Epidermal melanocyte (primary cell): ENCODE data around the gene PTGDS.
A peak's percentile ranks its signal among the peaks of the same experiment; 100 is the strongest.

Experiments
- DNase-seq: peaks from one replicate; pipeline ENCODE4 v3.0.0; 2011; ENCODE audit warnings: low spot score; ENCODE audit not compliant: insufficient read length

Gene PTGDS

DNA sequence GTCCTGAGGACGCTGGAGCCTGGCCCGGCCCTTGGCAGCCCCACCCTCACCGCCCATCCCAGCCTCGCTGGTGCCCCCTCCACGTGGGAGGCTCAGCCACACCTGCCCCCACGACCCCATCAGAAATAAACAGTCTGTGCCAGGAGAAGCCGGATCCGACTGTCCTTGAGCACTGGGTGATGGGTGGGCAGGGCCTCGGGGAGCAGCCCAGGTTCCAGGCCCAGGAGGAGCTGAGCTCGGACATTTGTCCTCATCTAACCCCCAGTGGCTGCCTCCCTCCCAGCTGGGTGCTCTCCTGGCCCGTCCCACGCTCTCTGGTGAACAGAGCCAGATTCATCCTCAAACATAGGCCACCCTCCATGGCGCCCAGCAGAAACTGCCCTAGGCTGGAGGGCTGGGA lies 4.6 kb upstream of the PTGDS start:
- no peak for DNase-seq

DNA sequence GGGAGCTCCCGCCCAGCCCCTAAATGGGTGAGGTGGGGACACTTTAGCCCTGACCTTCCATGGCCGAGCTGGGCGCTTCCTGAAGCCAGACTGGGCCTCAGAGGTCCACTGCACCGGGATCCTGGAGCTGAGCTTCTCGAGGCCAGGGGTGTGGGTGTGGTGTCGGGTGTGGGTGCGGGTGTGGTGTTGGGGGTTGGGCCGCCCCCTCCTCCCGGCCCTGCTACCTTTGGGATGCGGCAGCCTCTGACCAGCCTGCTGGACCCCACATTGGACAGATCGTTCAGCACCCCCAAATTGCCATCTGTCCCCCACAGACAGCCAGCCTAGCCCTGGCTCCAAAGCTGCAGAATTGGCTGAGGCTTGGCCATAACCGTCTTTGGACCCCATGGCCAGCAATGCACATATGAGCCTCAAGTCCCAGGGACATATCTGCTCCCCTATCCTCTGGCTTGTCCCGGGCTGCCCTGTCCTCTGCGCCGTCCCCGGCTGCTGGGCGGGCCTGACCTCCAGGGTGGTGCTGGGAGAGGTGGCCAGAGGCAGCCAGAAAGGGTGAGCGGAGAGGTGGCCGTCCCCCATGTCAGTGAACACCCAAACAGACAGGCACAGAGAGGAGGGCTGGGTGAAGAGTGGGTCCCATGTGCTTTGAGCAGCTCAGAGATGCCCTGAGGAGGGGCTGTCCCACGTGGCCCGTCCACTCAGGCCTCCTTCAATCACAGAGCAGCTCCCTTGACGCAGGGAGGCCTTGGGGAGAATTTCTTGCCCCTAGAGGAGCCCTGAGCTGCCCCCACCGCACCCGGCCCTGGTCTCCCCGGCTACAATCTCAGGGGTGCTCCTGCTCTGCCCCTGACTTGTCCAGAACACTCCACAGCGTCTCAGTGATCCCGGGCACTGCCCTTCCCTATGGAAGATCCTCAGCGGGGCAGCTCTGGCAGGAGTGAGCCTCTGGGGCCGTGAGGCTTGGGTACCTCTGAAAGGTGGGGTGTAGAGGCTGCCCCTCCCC lies 3.4 kb upstream of the PTGDS start:
- DNase-seq, result no peak

DNA sequence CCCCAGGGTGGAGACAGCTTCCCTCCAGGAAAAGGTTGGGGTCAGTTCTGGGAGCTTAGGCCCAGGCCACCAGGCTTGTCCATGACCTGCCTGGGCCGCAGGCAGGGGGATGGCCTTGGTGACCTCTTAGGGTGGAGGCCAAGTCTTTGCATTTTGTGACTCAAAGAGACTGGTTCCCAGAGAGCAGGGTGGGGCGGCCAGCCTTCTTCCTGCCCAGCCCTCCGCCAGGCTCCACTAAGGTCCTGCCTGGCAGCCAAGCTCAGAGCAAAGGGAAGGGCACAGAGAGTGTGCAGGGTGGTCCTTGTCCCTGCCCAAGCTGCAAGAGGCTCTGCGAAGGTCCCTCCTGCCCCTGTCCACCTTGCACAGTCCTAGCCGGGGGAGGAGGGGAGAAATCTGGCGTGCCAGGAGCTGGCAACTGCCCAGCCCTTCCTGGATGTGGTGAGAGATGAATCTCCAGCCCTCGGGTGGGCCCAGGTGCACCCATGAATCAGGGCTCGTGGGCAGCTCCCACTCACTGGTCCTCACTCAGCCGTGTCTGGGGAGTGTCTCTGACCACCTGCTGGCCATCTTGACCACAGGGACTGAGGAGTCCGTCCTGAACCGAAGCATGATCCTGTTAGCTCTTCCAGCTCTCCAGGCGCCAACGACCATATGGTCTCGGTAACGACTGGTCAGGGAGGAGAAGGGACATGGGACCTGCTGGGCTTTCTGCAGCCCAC lies 2.3 kb upstream of the PTGDS start:
- DNase-seq, result no peak

DNA sequence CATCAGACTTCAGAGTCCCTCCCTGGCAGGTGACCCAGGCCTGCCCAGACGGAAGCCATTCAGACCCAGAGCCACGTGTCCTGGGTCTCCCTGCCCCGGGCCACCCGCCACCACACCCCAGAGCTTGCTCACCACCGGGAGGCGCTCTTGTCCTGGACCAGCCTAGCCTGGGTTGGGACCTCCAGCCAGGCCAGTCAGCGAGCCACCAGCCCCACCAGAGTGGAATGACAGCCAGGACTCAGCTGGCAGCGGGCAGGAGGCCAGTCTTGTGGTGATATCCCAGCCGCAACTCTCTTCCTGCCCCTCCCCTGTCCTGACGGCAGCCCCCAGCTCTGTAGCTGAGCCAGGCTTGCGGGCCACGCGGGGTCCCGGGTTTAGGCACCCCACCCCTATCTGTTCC lies 1.7 kb upstream of the PTGDS start:
- DNase-seq, result no peak

DNA sequence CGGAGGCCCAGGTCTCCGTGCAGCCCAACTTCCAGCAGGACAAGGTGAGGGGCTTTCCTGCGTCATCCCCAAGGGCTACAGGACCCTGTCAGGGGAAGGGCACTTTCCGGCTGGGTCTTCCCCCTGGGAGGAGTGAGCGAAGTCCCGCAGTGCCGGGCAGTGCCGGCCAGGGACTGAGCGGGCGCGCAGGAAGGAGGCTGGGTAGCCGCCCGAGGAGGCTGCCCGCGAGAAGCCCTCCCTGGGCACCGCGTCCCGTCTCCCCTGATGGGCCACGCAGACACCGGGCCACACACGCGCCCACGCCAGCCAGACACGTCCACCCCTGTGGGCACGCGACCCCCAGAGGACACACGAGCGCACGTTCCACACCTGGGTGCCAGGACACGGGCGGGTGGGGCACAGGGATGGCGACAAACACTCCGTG lies 357 bp downstream of the PTGDS start:
- no peak for DNase-seq

DNA sequence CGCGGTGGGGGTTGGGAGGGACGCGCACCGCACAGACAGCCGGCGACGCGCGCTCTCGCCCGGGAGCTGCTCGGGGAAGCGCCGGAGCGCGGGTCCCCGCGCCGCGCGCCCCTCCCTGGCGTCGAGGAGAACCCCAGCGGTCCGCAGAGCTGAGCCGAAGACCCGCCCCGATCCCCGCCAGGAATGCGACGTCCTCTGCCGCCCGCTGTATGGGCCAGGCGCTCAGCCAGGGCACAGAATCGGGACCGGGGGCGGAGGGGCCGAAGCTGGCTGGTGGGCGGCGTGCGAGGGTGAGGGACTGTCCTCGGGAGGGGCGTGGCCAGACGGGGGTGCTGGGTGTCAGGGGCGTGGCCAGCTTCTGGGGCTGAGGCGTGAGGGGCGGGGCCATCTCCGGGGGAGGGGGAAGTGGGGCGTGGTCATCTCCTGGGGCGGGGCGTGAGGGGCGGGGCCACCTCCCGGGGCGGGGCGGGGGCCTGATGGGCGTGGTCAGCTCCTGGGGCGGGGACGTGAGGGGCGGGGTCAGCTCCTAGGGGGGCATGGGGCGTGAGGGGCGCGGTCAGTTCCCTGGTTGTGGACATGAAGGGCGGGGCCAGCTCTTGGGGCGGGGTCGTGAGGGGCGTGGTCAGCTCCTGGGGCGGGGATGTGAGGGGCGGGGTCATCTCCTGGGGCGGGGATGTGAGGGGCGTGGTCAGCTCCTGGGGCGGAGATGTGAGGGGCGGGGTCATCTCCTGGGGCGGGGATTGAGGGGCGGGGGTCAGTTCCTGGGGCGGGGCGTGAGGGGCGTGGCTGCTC lies 965 bp downstream of the PTGDS start:
- DNase-seq, result peak; percentile 94

DNA sequence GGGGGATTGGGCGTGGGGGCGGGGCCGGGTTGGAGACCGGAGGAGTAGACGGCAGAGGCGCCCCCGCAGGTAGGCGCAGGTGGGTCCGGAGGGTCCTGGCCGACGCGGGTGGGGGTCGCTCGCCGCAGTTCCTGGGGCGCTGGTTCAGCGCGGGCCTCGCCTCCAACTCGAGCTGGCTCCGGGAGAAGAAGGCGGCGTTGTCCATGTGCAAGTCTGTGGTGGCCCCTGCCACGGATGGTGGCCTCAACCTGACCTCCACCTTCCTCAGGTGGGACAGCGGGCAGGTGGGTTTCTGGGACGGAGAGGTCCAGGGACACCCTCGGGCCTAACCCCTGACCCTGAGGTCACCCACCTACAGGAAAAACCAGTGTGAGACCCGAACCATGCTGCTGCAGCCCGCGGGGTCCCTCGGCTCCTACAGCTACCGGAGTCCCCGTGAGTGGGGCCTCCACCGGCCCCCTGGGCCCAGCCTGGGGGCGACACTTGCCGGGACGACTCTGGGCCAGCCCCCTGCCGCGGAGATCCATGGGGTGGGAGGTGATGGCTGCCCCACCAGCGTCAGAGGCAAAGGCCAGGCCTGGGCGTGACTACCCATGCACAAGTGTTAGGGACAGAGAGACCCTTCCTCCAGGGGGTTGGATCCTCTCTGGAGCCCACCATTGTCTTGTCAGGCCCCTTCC lies 1.7 kb downstream of the PTGDS start:
- DNase-seq, result no peak

DNA sequence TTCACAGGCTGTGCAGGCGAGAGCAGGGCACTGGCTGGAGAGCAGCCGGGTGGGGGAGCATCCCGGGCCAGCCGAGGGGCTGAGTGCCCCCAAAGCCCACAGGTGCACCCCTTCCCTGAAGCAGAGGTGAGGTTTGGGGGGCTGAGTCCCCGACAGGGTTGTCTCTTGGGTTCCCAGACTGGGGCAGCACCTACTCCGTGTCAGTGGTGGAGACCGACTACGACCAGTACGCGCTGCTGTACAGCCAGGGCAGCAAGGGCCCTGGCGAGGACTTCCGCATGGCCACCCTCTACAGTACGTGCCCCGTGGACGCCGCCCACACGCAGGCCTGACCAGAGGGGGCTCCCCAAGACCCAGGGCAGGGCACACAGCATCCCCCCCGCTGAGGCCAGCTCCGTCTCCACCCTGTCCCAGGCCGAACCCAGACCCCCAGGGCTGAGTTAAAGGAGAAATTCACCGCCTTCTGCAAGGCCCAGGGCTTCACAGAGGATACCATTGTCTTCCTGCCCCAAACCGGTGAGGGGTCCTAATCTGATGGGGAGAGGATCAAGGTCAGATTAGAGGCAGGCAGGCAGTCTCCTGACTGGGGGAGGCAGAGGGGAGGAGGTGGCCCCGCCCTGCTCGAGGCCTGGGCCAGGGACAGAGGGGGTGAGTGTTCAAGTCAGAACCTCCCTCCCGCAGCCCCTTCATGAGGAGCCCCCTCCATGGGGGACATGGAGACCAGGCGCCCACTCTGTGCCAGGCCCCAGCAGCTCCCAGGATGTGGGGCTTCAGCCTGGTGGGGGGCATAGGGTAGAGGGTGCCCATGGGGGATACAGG lies 2.7 kb downstream of the PTGDS start:
- DNase-seq, result no peak

DNA sequence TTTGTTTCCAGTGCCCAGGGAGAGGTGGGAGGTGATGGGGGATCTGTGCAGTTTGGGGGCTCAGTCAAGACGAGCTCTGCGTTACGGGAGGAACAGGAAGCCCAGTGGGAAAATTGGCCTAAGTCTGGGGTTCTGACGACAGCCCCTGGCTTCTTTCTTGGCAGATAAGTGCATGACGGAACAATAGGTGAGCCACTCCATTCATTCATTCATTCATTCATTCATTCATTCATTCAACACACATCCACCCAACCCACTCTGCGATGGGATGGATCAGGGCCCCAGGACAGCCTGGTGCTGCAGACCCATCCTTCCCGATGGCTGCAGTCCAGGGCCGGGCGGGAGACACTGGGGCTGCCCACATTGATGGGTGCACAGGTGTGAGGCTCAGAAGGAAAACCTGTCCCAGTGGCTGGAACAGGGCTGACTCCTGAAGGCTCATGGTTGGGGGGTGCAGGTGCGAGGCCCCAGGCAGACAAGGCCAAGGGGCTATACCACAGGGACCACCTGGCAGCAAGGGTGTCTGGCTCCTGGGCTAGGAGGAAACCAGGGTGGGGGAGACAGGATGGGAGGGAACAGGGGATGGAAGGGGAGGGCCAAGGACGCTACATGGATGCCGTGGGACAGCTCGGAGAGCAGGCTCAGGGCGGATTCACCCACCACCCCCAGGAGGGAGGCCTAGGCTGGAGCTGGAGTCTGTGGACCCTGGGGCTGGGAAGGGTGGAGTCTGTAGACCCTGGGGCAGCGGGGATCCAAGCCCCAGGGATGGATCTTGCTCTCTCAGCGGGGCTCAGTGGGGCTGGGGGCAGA lies 3.6 kb downstream of the PTGDS start:
- no peak for DNase-seq

DNA sequence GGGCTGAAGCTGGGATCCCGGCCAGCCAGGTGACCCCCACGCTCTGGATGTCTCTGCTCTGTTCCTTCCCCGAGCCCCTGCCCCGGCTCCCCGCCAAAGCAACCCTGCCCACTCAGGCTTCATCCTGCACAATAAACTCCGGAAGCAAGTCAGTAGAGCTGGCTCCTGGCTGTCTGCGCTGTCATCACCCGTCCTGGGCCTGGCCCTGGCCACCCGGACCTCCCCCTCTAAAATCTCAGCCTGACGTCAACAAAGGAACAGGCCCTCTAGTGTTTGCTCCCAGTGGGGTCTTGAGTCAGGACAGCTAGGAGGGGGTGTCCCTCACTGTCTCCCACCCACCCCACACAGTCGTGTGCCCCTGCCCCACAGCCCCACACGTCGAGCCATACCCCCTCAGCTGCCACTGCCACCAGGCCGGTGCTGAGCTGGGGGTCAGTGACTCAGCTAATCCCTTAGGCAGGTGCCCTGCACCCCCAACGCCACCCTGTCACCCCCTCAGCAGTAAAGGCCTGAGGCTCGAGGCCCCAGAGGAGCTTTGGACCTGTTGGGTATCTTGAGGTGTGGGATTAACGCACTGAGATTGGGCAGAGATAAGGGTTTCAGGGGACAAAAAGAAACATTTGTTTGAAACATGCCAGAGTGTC lies 4.4 kb downstream of the PTGDS start:
- DNase-seq, result no peak

DNA sequence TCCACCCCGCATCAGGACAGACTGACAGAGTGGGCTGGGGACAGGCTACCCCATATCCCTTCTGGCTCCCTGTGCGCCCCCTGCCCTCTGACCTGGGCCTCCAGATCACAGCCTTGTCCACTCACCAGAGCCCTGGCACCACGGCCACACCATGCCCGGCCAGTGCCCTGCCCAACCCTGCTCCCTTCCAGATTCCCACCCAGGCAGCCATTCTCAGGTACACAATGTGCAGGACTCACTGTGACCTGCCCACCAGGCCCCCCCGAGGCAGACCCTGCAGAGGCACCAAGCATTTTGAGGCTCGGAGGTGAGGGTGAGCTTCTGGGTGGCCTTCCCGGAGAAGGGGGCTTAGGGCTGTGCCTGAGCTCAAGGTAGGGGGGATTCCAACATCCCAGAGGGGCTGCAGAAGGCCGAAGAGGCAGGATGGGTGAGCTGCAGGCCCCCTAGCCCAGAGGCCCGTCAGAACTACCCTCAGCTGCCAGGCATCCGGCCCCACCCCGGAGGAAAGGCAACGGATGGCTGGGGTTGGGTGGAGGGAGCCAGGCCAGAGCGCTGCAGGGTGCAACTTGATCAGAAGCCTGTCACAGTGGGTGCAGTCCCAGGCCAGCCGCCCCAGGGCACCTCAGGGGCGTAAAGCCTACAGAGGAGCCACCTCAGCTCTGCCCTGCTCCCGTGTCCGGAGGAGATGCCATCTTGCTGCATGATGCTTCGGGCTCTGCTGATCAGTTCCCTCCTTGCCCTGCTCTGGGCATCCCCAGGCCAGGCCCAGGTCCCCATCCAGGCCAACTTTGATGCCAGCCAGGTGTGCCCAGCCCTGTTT lies 5.1 kb downstream of the PTGDS start, which contains the start of gene LCNL1:
TSS of gene LCNL1 (plus strand) at position 762 of the 820 bp plus-strand sequence. CDS start 594 bp downstream, outside the sequence.
- DNase-seq, result no peak

DNA sequence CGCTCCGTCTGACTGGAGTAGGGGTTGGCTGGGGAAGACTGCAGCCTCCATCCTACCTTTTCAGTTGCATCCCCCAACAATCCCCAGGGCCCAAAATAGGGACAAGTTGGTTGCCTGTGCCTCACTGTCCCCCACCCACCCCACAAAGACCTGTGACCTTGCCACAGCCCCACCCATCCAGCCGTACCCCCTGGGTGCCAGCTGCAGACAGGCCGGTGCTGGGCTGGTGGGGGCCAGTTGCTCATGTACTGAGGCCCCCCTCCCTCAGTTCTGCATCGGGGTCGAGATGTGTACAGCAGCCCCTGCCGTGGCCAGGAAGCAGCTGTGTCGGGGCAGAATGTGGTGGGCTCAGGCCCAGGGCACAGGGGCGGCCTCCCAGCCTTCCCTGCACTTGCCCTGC lies 5.9 kb downstream of the PTGDS start:
- DNase-seq, result no peak

DNA sequence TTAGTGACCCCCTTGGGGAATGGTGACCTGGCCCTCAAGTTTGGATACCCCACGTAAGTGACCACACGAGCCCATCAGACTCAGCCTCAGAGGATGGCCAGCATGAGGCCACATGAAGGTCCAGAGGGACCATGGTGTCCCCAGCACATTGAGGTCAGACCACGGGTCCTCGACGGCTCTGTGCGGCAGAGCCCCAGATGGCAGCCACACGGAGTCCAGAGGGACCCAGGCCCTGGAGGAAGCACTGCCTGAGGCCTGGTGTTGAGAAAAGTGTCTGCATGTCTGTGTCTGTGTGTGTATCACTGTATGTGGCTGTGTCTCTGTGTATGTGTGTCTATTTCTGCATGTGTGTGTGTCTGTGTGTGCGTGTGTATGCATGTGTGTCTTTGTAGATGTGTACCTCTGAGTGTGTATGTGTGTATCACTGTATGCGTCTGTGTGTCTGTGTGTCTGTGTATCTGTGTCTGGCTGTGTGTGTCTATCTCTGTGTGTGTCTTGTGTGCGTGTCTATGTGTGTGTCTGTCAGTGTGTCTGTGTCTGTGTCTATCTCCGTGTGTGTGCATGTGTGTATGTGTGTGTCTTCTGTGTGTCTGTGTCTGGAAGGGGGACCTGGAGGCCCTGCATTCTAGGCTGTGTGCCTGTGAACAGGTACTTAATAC lies 6.5 kb downstream of the PTGDS start:
- no peak for DNase-seq

DNA sequence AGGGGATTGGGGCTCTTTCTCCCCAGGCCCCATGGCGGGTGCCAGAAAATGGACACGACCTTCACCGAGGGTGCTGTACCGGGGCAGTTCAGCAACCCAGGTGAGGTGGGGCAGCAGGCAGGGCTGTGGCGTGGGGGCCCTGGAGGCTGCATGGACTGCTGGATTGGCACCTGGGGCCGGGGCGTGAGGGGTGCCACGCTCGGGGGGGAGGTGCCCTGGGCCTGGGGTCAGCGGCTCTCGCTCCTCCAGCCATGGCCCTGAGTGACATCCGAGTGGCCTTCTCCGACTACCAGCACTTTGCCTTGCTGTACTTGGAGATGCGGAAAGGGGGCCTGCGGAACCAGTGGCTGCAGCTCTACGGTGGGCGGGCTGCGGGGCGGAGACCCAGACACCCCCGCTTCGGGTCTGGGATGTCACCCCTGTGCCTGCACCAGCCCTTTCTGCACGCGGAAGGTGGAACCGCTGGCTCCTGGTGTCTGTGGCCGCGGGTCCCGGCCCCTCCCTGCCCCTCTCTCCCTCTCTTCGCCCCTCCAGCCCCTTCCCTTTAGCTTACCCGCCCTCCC lies 7.2 kb downstream of the PTGDS start:
- DNase-seq, result no peak

DNA sequence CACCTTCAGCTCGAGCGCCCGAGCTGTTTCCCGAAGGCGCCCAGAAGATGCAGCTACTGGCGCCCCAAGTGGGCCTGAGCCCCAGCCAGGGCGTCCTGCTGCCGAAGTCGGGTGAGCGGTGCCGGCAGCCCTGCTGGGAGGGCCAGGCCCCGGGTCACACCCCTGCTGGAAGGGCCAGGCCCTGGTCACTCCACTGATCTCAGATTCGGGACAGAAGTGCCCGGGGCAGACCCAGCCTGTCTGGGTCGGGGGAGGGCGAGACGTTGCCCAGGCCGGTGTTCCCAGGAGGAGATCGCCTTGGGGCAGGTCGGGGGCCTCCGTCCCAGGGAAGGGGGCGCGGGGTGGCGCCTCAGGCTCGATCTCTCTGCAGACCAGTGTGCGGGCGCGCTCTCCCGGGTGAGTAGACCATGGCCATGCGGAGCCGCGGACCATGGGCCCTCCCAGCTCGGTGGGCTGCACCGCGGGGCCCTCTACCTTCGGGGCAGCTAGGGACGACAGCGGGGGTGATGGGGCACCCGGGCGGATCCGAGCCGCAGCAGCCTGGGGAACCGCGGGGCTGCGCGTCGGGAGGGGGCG lies 7.8 kb downstream of the PTGDS start:
- DNase-seq, result no peak

DNA sequence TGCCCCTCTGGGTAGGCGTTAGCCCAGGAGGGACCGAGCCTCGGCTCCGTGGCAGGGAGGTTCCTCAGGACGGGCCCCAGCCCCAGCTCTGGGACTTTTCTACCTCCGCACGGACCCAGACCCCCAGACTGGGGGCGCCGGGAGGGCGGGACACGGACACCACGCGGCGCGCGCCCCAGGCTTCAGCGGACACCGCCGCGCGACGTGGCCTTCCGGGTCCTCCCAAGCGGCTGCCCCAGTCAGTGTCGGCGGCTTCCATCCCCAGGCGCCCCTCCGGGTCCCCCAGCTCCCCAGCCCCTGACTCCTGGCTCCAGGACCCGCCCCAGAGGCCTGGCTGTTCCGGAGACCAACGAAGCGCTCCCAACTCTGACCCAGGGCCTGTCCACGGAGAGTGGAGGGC lies 8.5 kb downstream of the PTGDS start:
- no peak for DNase-seq

DNA sequence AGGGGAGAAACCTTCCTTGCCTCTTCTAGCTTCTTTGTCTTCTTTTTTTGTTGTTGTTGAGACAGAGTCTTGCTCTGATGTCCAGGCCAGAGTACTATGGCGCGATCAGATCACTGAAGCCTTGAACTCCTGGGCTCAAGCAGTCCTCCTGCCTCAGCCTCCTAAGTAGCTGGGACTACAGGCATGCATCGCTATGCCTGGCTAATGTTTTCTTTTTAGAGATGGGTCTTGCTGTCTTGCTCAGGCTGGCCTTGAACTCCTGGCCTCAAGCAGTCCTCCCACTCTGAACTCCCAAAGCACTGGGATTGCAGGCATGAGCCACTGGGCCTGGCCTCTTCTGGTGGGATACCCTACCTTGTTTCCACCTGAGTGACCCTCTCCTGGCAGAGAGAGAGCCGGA lies 11.6 kb downstream of the PTGDS start:
- DNase-seq, result no peak
